NT2/D1 (cell line): ENCODE data around the gene CABLES2.

Source experiments
- SUZ12 ChIP-seq: IDR thresholded peaks from 2 replicates; pipeline ENCODE4 v1.6.1; 2011; ENCODE audit not compliant: insufficient read length, insufficient read depth; ENCODE audit errors: extremely low read depth
- YY1 ChIP-seq: IDR thresholded peaks from 2 replicates; pipeline ENCODE4 v1.6.1; 2011; ENCODE audit not compliant: insufficient read length, insufficient read depth

GRCh38 chr20:62418709-62419487 lies 11.8 kb upstream of the CABLES2 start:
- no peak for TF ChIP-seq YY1
- TF ChIP-seq SUZ12, result no peak
